PFSK-1 (cell line): ENCODE data around the gene ATP11B.

ENCODE experiments used
- POLR2AphosphoS5 ChIP-seq: IDR thresholded peaks from 2 replicates; pipeline ENCODE4 v1.6.1; 2012; ENCODE audit warnings: low read depth, mild to moderate bottlenecking, control low read depth, low read length, moderate library complexity
- TAF1 ChIP-seq: IDR thresholded peaks from 2 replicates; pipeline ENCODE4 v1.6.1; 2012; ENCODE audit warnings: low read length, control low read depth, borderline replicate concordance; ENCODE audit not compliant: insufficient read depth

DNA sequence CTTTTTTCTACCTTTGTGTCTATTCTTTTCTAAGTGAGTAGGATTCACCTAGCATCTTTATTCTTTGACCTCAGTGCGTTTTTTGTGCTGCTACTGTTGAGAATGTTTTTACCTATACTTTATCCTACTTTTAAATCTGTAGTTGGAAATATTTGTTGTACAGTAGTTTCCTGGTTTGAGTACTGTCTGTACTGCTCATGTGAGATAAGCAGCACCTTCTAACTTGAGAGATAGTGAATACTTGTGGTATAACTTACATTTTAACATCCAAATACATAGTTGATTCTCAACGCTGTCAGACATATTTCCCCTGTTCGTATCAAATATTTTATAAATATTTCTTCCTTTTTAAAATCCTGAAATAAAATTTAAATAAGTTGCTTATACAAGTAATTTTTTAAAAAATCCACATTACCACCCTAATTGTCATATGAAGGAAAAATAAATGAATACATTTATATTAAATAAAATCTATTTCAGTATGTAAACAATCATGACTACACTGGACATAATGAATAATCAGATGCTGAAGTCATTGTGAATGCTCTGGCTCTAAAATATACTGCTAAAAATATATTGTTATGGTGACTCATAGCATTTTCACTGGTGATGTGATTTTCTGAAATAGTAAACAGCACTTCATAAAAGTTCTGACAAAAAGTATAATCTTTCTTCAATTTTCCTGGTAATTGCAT lies 17.4 kb downstream of the ATP11B start:
- TF ChIP-seq TAF1 (no peak), POLR2AphosphoS5 (no peak)
